Activated CD8-positive, alpha-beta T cell treated with anti-CD3 and anti-CD28 coated beads, Interleukin-2, amount 10 ng/mL, durations not matched to agents 7 days and 5 days (primary cell): ENCODE data around the gene ABCC3. TPM values are rescaled to one million over a fixed set of nuclear protein-coding genes. Genes with fewer than 3 reads are reported as not detected.

Source experiments
- ATAC-seq: fragments of 150-1000 bp; cut with Tn5 transposase; one replicate; pipeline ENCODE4 v1.10.0; 2021; ENCODE audit warnings: moderate library complexity
- CTCF ChIA-PET: fragments of 350-600 bp; sonication (Branson Sonifier 250); formaldehyde crosslinking; loops from one replicate; lab custom pipeline; 2021; ENCODE audit warnings: antibody characterized with exemption; lab: Charles Lee
- POLR2A ChIA-PET: fragments of 350-600 bp; sonication (Branson Sonifier 250); formaldehyde crosslinking; loops from one replicate; lab custom pipeline; 2021; ENCODE audit warnings: antibody characterized with exemption; lab: Charles Lee
- DNase-seq: peaks from one replicate; pipeline ENCODE4 v3.0.0-alpha.2; 2020
- H3K27ac Mint-ChIP-seq: one replicate; pipeline ENCODE4 v1.8.0; 2021; ENCODE audit warnings: mild to moderate bottlenecking, mixed read lengths
- H3K27me3 Mint-ChIP-seq: one replicate; pipeline ENCODE4 v1.8.0; 2021; ENCODE audit warnings: low read depth, mixed read lengths
- H3K36me3 Mint-ChIP-seq: one replicate; pipeline ENCODE4 v1.8.0; 2021; ENCODE audit warnings: low read depth, mixed read lengths
- H3K4me1 Mint-ChIP-seq: one replicate; pipeline ENCODE4 v1.8.0; 2021; ENCODE audit warnings: low read depth, mixed read lengths
- H3K4me3 Mint-ChIP-seq: one replicate; pipeline ENCODE4 v1.8.0; 2021; ENCODE audit warnings: mild to moderate bottlenecking, mixed read lengths
- H3K9me3 Mint-ChIP-seq: one replicate; pipeline ENCODE4 v1.8.0; 2022; ENCODE audit warnings: mixed read lengths; ENCODE audit not compliant: insufficient read depth
- total RNA-seq, 2 experiments: library from RNA; stranded (reverse); gene quantifications; one replicate each; pipeline ENCODE4 v1.2.3, GENCODE V29; 2021

The ABCC3 gene
- total RNA-seq, 2 experiments from 2014 or later, result not detected

DNA sequence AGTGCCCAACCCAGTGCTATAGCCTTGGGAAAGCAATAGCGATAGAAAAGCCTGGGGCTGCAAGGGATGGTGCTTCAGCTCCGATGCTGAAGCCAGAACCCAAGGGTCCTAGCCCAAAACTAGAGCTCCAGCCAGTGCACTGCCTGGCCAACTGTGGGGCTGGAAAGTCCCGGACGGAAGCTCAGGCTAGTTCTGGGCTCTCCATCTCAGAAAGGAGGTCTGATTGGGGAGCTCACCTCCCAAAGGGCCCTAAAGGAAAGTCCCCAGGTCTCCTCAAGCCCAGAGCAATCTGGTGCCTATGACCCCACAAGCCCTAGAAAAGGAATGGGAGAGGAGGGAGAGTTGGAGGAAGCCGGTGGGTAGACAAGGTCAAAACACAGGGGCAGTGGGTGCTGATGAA, 2.0 kb upstream of the ABCC3 start:
- Mint-ChIP-seq H3K36me3 (no peaks in the 10 kb centered on the region), H3K27ac (no peak overlapping the region), H3K4me3 (no peak overlapping the region), H3K9me3 (no peaks in the 10 kb centered on the region), H3K27me3 (peaks cover 74% of the 10 kb centered on the region), H3K4me1 (peaks cover 7% of the 10 kb centered on the region)
- CTCF ChIA-PET, result interaction anchor here (0.6 to 1.4 kb wide), 4 partner anchors 19 to 713 kb away, joined by 3 to 4 read pairs (median 4); no protein-coding TSS in a partner anchor
- no peak for ATAC-seq
- DNase-seq, result no peak
- POLR2A ChIA-PET, result no interaction called here

DNA sequence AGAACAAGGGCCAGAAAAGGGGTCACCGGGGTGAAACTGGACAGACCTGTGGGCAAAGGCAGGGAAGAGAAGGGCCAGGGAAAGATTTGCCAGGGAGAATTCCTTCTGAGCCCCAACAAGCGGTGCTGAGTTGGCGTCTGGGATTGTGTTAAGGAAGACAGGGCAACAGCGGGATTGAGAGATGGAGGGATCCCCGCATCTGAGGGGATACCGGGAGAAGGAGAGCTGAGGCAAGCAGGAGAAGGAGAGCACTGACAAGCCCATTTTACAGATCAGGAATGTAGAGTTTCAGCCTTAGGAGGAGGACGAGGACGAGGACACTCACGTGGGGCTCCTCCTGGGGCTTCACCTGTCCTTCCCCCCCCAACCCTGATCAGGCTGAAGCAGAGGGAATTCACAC, 998 bp upstream of the ABCC3 start:
- peaks cover 74% of the 10 kb centered on the region for H3K27me3 Mint-ChIP-seq
- ChIA-PET POLR2A (no interaction called here), CTCF (interaction anchor here (1.4 kb wide), 1 partner anchor 62 kb away, joined by 4 read pairs; no protein-coding TSS in a partner anchor)
- H3K4me3 Mint-ChIP-seq, result no peak overlapping the region
- no peak for DNase-seq
- no peaks in the 10 kb centered on the region for H3K36me3 Mint-ChIP-seq
- no peaks in the 10 kb centered on the region for H3K9me3 Mint-ChIP-seq
- no peak for ATAC-seq
- no peaks in the 10 kb centered on the region for H3K4me1 Mint-ChIP-seq
- no peak overlapping the region for H3K27ac Mint-ChIP-seq

DNA sequence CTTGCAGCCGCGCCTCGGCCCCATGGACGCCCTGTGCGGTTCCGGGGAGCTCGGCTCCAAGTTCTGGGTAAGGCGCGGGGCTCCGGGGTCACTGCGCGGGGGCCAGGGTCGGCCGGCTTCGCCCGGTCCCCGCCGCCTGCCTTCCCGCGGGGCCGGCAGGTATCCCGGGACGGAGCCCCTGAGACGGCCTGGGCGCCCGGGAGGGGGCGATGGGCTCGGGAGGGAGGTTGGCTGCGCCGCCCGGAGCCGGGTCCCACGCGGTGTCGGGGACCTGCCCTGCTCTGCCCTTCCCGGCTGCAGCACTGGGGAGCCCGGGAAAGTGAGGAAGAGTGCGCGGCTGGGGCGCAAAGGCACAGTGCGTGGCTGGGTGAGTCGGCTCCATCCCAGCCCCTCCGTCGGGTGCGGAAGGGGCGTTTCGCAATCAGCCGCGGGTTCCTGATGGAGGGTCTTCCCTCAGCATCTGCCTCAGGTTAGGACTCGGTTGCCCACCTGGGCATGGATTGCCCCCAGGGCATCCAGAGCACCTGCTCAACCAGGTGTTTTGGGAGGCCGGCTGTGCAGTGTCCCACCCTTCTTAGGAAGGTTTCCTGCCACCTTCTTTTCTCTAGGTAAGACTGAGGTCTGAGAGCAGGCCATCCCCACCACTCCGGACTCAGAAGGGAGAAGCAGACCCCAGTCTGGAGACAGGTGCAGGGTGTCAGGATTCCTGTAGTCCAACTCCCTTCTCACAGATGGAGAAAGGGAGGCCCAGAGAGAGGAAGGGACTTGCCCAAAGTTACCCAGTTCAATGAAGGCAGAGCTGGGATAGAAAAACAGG, 442 bp downstream of the ABCC3 start:
- H3K36me3 Mint-ChIP-seq, result no peaks in the 10 kb centered on the region
- no peaks in the 10 kb centered on the region for H3K9me3 Mint-ChIP-seq
- peaks cover 64% of the 10 kb centered on the region for H3K27me3 Mint-ChIP-seq

DNA sequence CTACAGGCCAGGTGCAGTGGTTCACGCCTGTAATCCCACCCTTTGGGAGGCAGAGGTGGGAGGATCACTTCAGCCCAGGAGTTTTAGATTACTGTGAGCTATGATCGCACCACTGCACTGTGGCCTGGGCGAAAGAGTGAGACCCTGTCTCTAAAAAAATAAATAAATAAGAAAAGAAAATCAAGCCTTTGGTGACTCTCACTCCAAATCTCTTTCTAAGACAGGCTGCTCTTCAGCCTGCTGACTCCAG, 976 bp downstream of the ABCC3 start:
- POLR2A ChIA-PET, result no interaction called here
- no peak for DNase-seq
- H3K27me3 Mint-ChIP-seq, result peaks cover 61% of the 10 kb centered on the region

More for the DNA sequence above, 442 bp downstream of the ABCC3 start:
- ATAC-seq (no peak), DNase-seq (no peak)
- ChIA-PET CTCF (interaction anchor here (0.8 to 1.7 kb wide), 3 partner anchors 9 to 59 kb away, joined by 3 to 4 read pairs (median 4); no protein-coding TSS in a partner anchor), POLR2A (no interaction called here)
- no peak overlapping the region for H3K27ac Mint-ChIP-seq
- no peak overlapping the region for H3K4me3 Mint-ChIP-seq
- no peaks in the 10 kb centered on the region for H3K4me1 Mint-ChIP-seq

DNA sequence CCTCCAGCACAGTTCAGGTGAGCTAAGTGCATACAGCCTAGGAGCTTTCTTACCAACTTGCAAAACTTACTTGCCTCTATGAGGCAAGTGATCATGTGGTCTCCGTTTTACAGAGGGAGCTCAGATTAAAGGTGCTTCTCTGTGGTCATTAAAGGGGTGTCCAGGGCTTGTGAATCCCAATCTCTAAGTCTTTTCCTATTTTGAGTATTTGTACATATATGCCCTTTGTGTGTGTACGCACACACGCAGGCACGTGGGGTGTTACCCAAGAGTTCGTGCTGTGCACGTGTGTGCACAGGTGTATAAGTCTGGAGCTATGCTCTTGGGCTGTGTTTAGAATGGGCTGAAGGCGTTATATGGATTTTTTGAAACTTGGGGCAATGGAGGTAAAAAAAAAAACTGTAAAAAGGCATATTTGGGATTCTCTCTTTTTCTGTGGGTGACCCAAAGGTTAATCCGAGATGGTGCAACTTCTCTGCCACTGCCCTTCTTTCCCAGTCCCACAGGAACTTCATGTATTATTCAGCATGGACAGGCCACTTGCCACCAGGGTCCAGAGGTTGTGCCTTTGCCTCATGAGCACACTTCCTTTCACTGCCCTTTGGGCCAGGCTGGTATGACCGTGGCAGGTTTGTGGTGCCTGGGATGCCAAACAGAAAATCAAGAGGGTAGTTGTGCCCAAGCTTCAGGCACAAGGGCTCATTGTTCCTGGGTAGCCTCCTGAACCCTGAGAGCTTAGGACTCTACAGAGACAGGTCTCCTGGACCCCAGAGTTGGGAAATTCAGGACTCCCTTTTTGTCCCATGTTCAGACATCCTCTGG, 1.5 kb downstream of the ABCC3 start:
- Mint-ChIP-seq H3K9me3 (no peaks in the 10 kb centered on the region), H3K27ac (no peak overlapping the region), H3K4me1 (no peaks in the 10 kb centered on the region), H3K27me3 (peaks cover 60% of the 10 kb centered on the region), H3K4me3 (no peak overlapping the region), H3K36me3 (no peaks in the 10 kb centered on the region)
- POLR2A ChIA-PET, result no interaction called here
- no peak for DNase-seq
- no peak for ATAC-seq
- CTCF ChIA-PET, result interaction anchor here (0.7 to 1.7 kb wide), 4 partner anchors 10 to 58 kb away, joined by 3 to 4 read pairs (median 4); no protein-coding TSS in a partner anchor

More for the DNA sequence above, 976 bp downstream of the ABCC3 start:
- Mint-ChIP-seq H3K4me1 (no peaks in the 10 kb centered on the region), H3K27ac (no peak overlapping the region), H3K9me3 (no peaks in the 10 kb centered on the region), H3K4me3 (no peak overlapping the region), H3K36me3 (no peaks in the 10 kb centered on the region)
- ATAC-seq, result no peak
- CTCF ChIA-PET, result interaction anchor here (0.8 to 1.7 kb wide), 3 partner anchors 10 to 59 kb away, joined by 3 to 4 read pairs (median 4); no protein-coding TSS in a partner anchor

DNA sequence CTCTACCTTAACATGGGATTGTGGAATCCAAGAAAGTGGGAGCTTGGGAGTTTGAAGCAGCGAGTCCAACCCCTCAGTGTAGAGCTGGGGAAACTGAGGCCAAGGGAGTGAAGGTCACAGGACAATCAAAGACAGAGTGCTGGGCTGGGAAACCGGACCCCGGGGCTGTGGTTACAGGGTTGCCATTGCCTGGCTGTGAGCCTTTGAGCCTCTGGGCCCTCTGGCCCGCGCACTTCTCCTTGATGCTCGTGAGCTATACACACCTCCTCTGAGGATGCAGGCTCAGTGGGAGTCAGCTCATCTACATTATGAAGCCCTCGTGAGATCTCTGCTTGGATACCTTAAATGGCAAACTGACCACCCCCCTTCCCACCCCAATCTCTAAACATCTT, 2.1 kb downstream of the ABCC3 start:
- Mint-ChIP-seq H3K36me3 (no peaks in the 10 kb centered on the region), H3K4me1 (no peaks in the 10 kb centered on the region), H3K9me3 (no peaks in the 10 kb centered on the region), H3K27ac (no peak overlapping the region), H3K4me3 (no peak overlapping the region), H3K27me3 (peaks cover 56% of the 10 kb centered on the region)
- no peak for DNase-seq
- POLR2A ChIA-PET, result interaction anchor here (0.6 kb wide), 1 partner anchor 154 kb away, joined by 3 read pairs; no protein-coding TSS in a partner anchor
- CTCF ChIA-PET, result interaction anchor here (0.7 to 1.7 kb wide), 2 partner anchors 10 to 12 kb away, joined by 3 to 4 read pairs; no protein-coding TSS in a partner anchor
- no peak for ATAC-seq

DNA sequence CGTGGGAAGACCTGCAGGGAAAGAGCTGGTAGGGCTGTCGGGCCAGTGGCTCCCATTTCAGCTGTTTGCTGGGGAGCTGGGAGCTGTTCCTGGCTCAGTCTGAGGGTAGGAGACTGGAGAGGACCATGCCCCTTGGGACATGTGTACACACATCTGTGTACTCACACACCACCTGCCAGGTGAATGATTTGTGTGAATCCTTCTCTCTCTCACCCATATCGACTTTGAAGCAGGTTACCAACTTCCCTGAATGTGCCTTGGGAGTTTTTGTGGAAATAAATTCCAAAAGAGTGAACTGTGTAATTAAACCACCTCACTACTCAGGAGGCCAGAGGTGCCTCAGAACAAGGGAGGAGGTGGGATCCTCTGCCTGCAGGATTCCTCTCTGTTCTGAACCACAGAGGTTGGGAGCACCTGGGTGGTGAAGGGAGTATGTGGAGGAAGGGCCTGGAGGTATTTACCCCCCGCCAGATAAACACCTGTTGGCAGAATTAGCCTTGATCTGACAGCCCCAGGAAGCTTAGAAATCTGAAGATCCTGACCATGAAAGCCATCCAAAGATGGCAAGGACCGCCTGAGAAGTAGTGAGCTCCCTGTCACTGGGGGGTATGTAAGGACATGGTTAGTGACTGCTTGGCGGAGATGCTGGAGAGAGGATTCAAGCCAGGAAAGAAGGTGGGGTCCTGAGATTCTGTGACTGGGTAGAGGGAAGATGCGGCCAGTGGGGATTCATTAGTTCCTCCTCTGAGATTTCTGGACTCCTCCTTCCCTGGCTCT, 3.3 kb downstream of the ABCC3 start:
- ChIA-PET POLR2A (no interaction called here), CTCF (interaction anchor here (2.1 to 4.2 kb wide), 2 partner anchors 8 to 11 kb away, joined by 10 to 23 read pairs; no protein-coding TSS in a partner anchor)
- peaks cover 44% of the 10 kb centered on the region for H3K27me3 Mint-ChIP-seq
- H3K9me3 Mint-ChIP-seq, result no peaks in the 10 kb centered on the region
- H3K4me1 Mint-ChIP-seq, result no peaks in the 10 kb centered on the region
- no peak overlapping the region for H3K27ac Mint-ChIP-seq
- H3K4me3 Mint-ChIP-seq, result no peak overlapping the region
- no peak for ATAC-seq
- no peak for DNase-seq
- no peaks in the 10 kb centered on the region for H3K36me3 Mint-ChIP-seq

DNA sequence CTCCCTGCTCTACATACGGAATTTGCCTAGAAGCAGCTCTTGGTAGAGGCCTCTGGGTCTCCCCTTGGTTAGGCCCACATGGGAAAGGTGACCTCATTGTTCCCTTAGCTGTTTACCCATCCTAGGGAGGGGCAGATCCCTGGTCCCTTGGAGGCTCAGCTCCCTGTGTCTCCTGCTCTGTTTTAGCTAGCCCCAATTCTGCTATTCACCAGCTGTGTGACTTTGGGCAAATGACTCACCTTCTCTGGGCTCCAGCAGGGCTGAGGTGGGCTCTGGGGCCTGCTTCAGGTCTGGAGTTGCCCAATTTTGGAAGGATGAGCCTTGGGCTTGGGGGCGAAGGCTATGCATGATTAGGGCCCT, 3.9 kb downstream of the ABCC3 start:
- ChIA-PET POLR2A (no interaction called here), CTCF (interaction anchor here (2.1 to 4.2 kb wide), 2 partner anchors 9 to 12 kb away, joined by 10 to 23 read pairs; no protein-coding TSS in a partner anchor)
- ATAC-seq, result no peak
- Mint-ChIP-seq H3K4me3 (no peak overlapping the region), H3K4me1 (no peaks in the 10 kb centered on the region), H3K27ac (no peak overlapping the region), H3K36me3 (no peaks in the 10 kb centered on the region), H3K27me3 (peaks cover 39% of the 10 kb centered on the region), H3K9me3 (no peaks in the 10 kb centered on the region)
- no peak for DNase-seq

DNA sequence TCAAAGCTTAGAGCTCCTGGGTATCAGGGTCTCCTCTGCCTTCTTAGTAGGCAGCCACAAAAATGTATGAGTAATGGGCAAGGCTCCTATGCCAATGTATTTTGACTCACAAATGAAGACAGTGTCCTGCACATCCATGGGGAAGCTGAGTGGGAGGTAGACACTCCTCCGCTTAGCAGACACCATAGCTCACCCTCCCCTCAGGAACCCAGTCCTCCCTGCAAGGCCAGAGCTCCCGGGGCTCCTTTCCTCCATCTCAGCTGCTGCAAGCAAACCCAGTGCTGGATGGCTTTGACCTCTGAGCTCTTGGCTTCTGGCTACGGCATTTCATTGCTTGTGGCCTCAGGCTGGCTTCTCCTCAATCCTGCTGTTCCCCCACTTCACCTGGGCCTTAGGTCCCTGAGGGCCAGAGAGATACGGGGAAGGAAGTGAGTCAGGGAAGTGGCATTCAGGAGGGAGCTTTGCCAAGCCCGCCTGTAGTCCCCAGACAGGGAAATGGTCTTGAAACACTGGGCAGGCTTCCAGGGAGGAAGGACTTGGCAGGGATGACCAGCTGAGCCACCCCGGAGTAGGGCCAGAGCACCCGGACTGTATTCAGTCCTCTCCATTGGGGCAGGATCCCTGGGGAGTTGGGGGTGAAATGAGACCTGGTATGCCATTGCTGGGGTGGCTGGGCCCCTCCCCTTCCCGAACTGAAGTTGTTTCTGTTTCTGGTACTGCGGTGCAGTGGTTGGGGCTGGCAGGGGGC, 4.5 kb downstream of the ABCC3 start:
- no peak overlapping the region for H3K4me3 Mint-ChIP-seq
- H3K27me3 Mint-ChIP-seq, result peaks cover 33% of the 10 kb centered on the region
- no peaks in the 10 kb centered on the region for H3K9me3 Mint-ChIP-seq
- H3K4me1 Mint-ChIP-seq, result no peaks in the 10 kb centered on the region
- DNase-seq (no peak), ATAC-seq (no peak)
- CTCF ChIA-PET, result interaction anchor here (2.1 to 4.2 kb wide), 2 partner anchors 9 to 12 kb away, joined by 10 to 23 read pairs; no protein-coding TSS in a partner anchor
- POLR2A ChIA-PET, result no interaction called here
- H3K36me3 Mint-ChIP-seq, result no peaks in the 10 kb centered on the region
- H3K27ac Mint-ChIP-seq, result no peak overlapping the region

DNA sequence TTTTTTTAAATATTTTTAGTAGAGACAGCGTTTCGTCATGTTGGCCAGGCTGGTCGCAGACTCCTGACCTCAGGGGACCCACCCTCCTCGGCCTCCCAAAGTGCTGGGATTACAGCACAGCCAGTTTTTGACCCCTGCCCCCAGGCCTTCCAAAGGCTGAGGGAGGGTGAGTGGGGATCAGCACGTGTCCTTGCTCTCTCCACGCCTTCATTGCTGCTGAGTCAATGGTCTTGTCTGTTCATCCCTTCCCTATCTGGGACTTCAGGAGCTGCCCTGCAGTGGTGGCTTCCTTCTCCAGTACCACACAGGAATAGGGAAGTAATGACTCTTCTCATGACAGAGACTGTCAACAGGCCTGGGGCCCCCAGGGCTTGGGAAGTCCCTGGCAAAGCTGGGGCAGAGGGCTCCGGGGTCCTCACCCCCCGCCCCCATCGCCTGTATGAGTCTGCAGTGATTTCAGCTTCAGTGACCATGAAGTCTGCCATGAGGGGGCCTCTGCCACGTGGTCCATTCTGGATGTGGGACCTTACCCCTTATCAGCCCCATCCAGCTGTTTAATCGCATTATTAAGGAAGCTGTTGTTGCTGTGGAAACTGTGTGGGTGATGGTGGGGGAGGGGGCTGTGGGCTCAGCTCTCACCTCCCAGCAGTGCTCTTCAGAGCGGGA, 6.1 kb downstream of the ABCC3 start:
- H3K4me3 Mint-ChIP-seq, result no peak overlapping the region
- H3K27me3 Mint-ChIP-seq, result peaks cover 22% of the 10 kb centered on the region
- DNase-seq (no peak), ATAC-seq (no peak)
- POLR2A ChIA-PET, result no interaction called here
- no peaks in the 10 kb centered on the region for H3K4me1 Mint-ChIP-seq
- CTCF ChIA-PET, result interaction anchor here (1.4 to 4.2 kb wide), 2 partner anchors 9 to 11 kb away, joined by 4 to 23 read pairs; no protein-coding TSS in a partner anchor
- no peak overlapping the region for H3K27ac Mint-ChIP-seq
- no peaks in the 10 kb centered on the region for H3K9me3 Mint-ChIP-seq
- no peaks in the 10 kb centered on the region for H3K36me3 Mint-ChIP-seq
